K562 (cell line): Measurements from ENCODE around the gene KPNA4. TPM values are rescaled to one million over a fixed set of nuclear protein-coding genes. Genes with fewer than 3 reads are reported as not detected.

ENCODE experiments used
- ARNT ChIP-seq, 2 experiments: fragments of 450-650 bp; IDR thresholded peaks; 2 replicates each; pipeline ENCODE4 v1.6.1; 2016; ENCODE audit warnings: mild to moderate bottlenecking in 1 of 2
- CAMTA2 ChIP-seq: fragments of 250-450 bp; sonication (Bioruptor Pico); conservative IDR thresholded peaks from 2 replicates; pipeline ENCODE4 v1.5.1; 2022
- CBX3 ChIP-seq, 2 experiments: IDR thresholded peaks; 1 replicate in 1 of 2; 2 replicates in 1 of 2; pipeline ENCODE4 v1.6.1; 2012; ENCODE audit warnings: inconsistent platforms in 2 of 2, low read length in 2 of 2, borderline replicate concordance in 1 of 2, control low read depth in 1 of 2
- CEBPG ChIP-seq, 3 experiments: fragments of 200-800 bp in 1 of 3; sonication (Bioruptor generic) in 1 of 3; sonication (generic) in 1 of 3; formaldehyde crosslinking in 1 of 3; IDR thresholded peaks in 2 of 3; conservative IDR thresholded peaks in 1 of 3; 2 replicates each; pipeline versions ENCODE4 v1.6.1 to v1.8.0; 2016 to 2022; ENCODE audit warnings: missing compliant biosample characterization in 2 of 3, missing genetic modification characterization in 2 of 3, mild to moderate bottlenecking in 1 of 3, missing genetic modification reagents in 1 of 3
- ELF4 ChIP-seq: fragments of 450-650 bp; formaldehyde crosslinking; IDR thresholded peaks from 2 replicates; pipeline ENCODE4 v1.4.0; 2022; ENCODE audit warnings: missing genetic modification characterization
- JUND ChIP-seq, 2 experiments: IDR thresholded peaks; 2 replicates in 1 of 2; 3 replicates in 1 of 2; pipeline ENCODE4 v1.6.1; 2011; ENCODE audit warnings: borderline replicate concordance in 2 of 2, low read depth in 2 of 2, low read length in 2 of 2, improper control_type of control experiment in 1 of 2, missing biosample characterization in 1 of 2, missing genetic modification characterization in 1 of 2, missing genetic modification reagents in 1 of 2
- PHF8 ChIP-seq: fragments of 200-600 bp; sonication (generic); IDR thresholded peaks from 2 replicates; pipeline ENCODE4 v1.6.1; 2012; ENCODE audit warnings: mixed run types, mild to moderate bottlenecking, inconsistent platforms, low read length, moderate library complexity, borderline replicate concordance
- SMARCA5 ChIP-seq: fragments of 450-650 bp; IDR thresholded peaks from 2 replicates; pipeline ENCODE4 v1.6.1; 2016
- THRAP3 ChIP-seq: fragments of 450-650 bp; IDR thresholded peaks from 2 replicates; pipeline ENCODE4 v1.6.1; 2016; ENCODE audit warnings: mild to moderate bottlenecking, inconsistent platforms, borderline replicate concordance
- TOE1 ChIP-seq, 2 experiments: fragments of 450-650 bp in 1 of 2; sonication (generic) in 1 of 2; formaldehyde crosslinking in 1 of 2; IDR thresholded peaks; 2 replicates each; pipeline versions ENCODE4 v1.7.1 to v1.8.0; 2016 to 2022; ENCODE audit warnings: borderline replicate concordance in 2 of 2, mild to moderate bottlenecking in 2 of 2, antibody characterized with exemption in 1 of 2, inconsistent platforms in 1 of 2, low read depth in 1 of 2, missing genetic modification reagents in 1 of 2, moderate library complexity in 1 of 2
- ZNF354B ChIP-seq: fragments of 250-450 bp; sonication (Bioruptor Pico); IDR thresholded peaks from 2 replicates; pipeline ENCODE4 v1.4.0; 2020
- polyA plus RNA-seq, 8 experiments: library from polyadenylated mRNA; depleted of rRNA in 4 of 8; stranded (reverse) in 5 of 8; unstranded in 3 of 8; fragments of >200 nt; fragmentation: Nextera tagmentation in 2 of 8; fragmentation: Illumina TruSeq in 1 of 8; extraction: Ambion mirVana in 2 of 8; extraction: Trizol in 1 of 8; gene quantifications; 2 replicates each; pipeline versions ENCODE4 v1.2.1 to v1.2.3, GENCODE V29; 2011 to 2014; ENCODE audit warnings: inconsistent platforms in 1 of 8, missing spikeins in 1 of 8
- total RNA-seq, 7 experiments: library from RNA; depleted of rRNA in 6 of 7; stranded (reverse); fragments of >200 nt in 6 of 7; fragmentation: Illumina TruSeq in 2 of 7; extraction: Trizol in 2 of 7; gene quantifications; 2 replicates each; pipeline versions ENCODE4 v1.2.1 to v1.2.3, GENCODE V29; 2011 to 2021; ENCODE audit warnings: low replicate concordance in 1 of 7
- TF ChIP-seq, protein P1 (sequence below), 2 experiments: fragments of 450-650 bp; IDR thresholded peaks; 2 replicates each; pipeline ENCODE4 v1.6.1; 2016
- TF ChIP-seq, protein P2 (sequence below): sonication (generic); formaldehyde crosslinking; IDR thresholded peaks from 2 replicates; pipeline ENCODE4 v1.9.0; 2022; ENCODE audit warnings: mild to moderate bottlenecking, missing genetic modification reagents
- TF ChIP-seq, protein P3 (sequence below), 2 experiments: IDR thresholded peaks; 2 replicates each; pipeline ENCODE4 v1.6.1; 2012; ENCODE audit warnings: improper control_type of control experiment in 2 of 2, low read depth in 2 of 2, low read length in 2 of 2, borderline replicate concordance in 1 of 2
- TF ChIP-seq, protein P4 (sequence below), 2 experiments: fragments of 450-650 bp; conservative IDR thresholded peaks; 2 replicates each; pipeline ENCODE4 v1.6.1; 2017; ENCODE audit warnings: mild to moderate bottlenecking in 2 of 2, moderate library complexity in 2 of 2

Gene KPNA4
- total and polyA plus RNA-seq, 9 of the 15 experiments (the other 6 are each of a cell fraction or from before 2014, with no cell fraction given): 13.9 to 66.6 (median 34.5) TPM

DNA sequence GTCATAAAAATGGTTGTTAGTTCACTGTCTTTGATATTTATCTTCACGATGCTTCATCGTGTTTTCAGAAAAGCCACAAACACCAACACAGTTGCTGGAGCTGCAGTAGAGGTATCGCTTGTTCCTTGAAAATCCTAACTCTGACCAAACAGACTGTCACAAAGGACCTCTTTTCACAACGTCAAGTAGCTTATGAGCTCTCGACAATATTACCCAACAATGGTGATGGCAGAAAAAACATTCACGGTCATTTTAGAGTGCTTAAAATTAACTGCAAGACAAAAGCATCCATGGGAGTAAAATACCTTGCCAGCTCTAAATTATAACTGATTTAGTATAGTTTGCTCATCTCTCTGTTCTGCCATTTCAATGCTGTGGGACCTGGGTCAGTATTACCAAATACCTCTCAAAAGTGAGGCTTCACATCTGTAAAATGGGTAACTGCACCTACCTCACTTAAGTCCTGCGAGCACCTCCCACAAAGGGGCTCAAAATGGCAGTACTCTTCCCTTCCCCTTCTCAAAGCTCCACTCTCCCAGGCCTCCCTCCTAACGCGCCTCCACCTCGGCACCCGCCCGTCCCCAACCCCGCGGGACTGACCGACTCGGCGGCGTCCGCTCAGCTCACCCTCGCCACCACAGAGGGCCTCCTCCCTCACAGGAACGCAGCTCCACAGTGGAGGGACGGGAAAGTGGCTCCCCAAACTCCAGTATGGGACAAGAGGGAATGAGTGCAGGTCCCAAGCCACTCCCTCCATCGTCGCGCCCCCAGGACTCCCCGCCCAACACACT, 116.3 kb downstream of the KPNA4 start (continued):
- no peak for TF ChIP-seq ELF4 (CRISPR knock-in tag)
- TF ChIP-seq, protein P1, sequence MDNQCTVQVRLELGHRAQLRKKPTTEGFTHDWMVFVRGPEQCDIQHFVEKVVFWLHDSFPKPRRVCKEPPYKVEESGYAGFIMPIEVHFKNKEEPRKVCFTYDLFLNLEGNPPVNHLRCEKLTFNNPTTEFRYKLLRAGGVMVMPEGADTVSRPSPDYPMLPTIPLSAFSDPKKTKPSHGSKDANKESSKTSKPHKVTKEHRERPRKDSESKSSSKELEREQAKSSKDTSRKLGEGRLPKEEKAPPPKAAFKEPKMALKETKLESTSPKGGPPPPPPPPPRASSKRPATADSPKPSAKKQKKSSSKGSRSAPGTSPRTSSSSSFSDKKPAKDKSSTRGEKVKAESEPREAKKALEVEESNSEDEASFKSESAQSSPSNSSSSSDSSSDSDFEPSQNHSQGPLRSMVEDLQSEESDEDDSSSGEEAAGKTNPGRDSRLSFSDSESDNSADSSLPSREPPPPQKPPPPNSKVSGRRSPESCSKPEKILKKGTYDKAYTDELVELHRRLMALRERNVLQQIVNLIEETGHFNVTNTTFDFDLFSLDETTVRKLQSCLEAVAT (IDR thresholded peaks at IDR 0.05): peak; percentile 90 to 92; a peak in 3 of 4 replicates
- no peak for TF ChIP-seq THRAP3
- TF ChIP-seq, protein P2, sequence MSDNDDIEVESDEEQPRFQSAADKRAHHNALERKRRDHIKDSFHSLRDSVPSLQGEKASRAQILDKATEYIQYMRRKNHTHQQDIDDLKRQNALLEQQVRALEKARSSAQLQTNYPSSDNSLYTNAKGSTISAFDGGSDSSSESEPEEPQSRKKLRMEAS (CRISPR knock-in tag): no peak
- TF ChIP-seq, protein P3, sequence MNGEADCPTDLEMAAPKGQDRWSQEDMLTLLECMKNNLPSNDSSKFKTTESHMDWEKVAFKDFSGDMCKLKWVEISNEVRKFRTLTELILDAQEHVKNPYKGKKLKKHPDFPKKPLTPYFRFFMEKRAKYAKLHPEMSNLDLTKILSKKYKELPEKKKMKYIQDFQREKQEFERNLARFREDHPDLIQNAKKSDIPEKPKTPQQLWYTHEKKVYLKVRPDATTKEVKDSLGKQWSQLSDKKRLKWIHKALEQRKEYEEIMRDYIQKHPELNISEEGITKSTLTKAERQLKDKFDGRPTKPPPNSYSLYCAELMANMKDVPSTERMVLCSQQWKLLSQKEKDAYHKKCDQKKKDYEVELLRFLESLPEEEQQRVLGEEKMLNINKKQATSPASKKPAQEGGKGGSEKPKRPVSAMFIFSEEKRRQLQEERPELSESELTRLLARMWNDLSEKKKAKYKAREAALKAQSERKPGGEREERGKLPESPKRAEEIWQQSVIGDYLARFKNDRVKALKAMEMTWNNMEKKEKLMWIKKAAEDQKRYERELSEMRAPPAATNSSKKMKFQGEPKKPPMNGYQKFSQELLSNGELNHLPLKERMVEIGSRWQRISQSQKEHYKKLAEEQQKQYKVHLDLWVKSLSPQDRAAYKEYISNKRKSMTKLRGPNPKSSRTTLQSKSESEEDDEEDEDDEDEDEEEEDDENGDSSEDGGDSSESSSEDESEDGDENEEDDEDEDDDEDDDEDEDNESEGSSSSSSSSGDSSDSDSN (IDR thresholded peaks at IDR 0.05; ENCODE audit: borderline replicate concordance in 1 of 2, low read depth in 2 of 2, low read length in 2 of 2): 0 out of 4 replicates have a peak, but pooled peaks have one; percentile 77 to 79
- TF ChIP-seq PHF8: no peak
- peak; percentile 85; the same call in 1 of the 2 replicates for TF ChIP-seq SMARCA5
- 0 out of 2 replicates have a peak, but pooled peaks have one; percentile 27 for TF ChIP-seq CEBPG (CRISPR knock-in tag; IDR thresholded peaks at IDR 0.05)
- TF ChIP-seq CEBPG (tag; conservative IDR thresholded peaks at IDR 0.05 in 1 of 2, IDR thresholded peaks at IDR 0.05 in 1 of 2): peak; percentile 51 to 55; a peak in 3 of 4 replicates
- TF ChIP-seq JUND (IDR thresholded peaks at IDR 0.05; ENCODE audit: borderline replicate concordance, low read depth, low read length): no peak
- 0 out of 3 replicates have a peak, but pooled peaks have one; percentile 20 for TF ChIP-seq JUND (tag; IDR thresholded peaks at IDR 0.05; ENCODE audit: borderline replicate concordance, low read depth, low read length)
- peak in 1 of 2 experiments; percentile 17; a peak in 1 of 4 replicates for TF ChIP-seq ARNT (IDR thresholded peaks at IDR 0.05)
- TF ChIP-seq CBX3 (IDR thresholded peaks at IDR 0.05; ENCODE audit: borderline replicate concordance in 1 of 2, low read length in 2 of 2): peak in 1 of 2 experiments; percentile 24; a peak in 1 of 3 replicates
- TF ChIP-seq CAMTA2 (CRISPR knock-in tag): no peak
- TF ChIP-seq ZNF354B (CRISPR knock-in tag): no peak
- TF ChIP-seq TOE1 (IDR thresholded peaks at IDR 0.05; ENCODE audit: borderline replicate concordance): no peak
- no peak for TF ChIP-seq TOE1 (CRISPR knock-in tag; IDR thresholded peaks at IDR 0.05; ENCODE audit: borderline replicate concordance, low read depth)
- TF ChIP-seq, protein P4, sequence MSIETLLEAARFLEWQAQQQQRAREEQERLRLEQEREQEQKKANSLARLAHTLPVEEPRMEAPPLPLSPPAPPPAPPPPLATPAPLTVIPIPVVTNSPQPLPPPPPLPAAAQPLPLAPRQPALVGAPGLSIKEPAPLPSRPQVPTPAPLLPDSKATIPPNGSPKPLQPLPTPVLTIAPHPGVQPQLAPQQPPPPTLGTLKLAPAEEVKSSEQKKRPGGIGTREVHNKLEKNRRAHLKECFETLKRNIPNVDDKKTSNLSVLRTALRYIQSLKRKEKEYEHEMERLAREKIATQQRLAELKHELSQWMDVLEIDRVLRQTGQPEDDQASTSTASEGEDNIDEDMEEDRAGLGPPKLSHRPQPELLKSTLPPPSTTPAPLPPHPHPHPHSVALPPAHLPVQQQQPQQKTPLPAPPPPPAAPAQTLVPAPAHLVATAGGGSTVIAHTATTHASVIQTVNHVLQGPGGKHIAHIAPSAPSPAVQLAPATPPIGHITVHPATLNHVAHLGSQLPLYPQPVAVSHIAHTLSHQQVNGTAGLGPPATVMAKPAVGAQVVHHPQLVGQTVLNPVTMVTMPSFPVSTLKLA (conservative IDR thresholded peaks at IDR 0.05): no peak
